Measurements from ENCODE around the gene STARD3. TPM values are rescaled to one million over a fixed set of nuclear protein-coding genes. Genes with fewer than 3 reads are reported as not detected.

Gene STARD3
- total RNA-seq (2016; rRNA removed; fragmentation: Illumina TruSeq; extraction: Trizol) (17.2 and 34.6 TPM in 2 replicates), polyA plus RNA-seq (2011; rRNA removed) (100 and 114 TPM in 2 replicates), polyA minus RNA-seq (2011; rRNA and poly(A)+ RNA removed; ENCODE audit: low replicate concordance) (98.5 and 179 TPM in 2 replicates), Bru-seq, nascent RNA (percentile 60 among the genes with signal in this experiment), BruChase-seq, experiment 1, labeled RNA remaining after a 6-hour chase (percentile 73 among the genes with signal in this experiment), BruChase-seq, experiment 2, labeled RNA remaining after a 2-hour chase (percentile 65 among the genes with signal in this experiment)
- total RNA-seq (2016; cell fraction: cytosol; rRNA removed; fragmentation: Illumina TruSeq; extraction: Trizol; ENCODE audit: low read depth): 10.9 and 18.7 TPM in 2 replicates
- 16.7 and 36.4 TPM in 2 replicates for total RNA-seq (2016; cell fraction: insoluble cytoplasmic fraction; rRNA removed; fragmentation: Illumina TruSeq; extraction: Trizol)
- 28.2 and 28.3 TPM in 2 replicates for total RNA-seq (2016; cell fraction: membrane; rRNA removed; fragmentation: Illumina TruSeq; extraction: Trizol)
- total RNA-seq (2016; cell fraction: nucleus; rRNA removed; fragmentation: Illumina TruSeq; extraction: Trizol): 38.6 and 39.3 TPM in 2 replicates
- 87.6 and 94.1 TPM in 2 replicates for polyA plus RNA-seq (2011; cell fraction: cytosol; rRNA removed)
- 583 and 640 TPM in 2 replicates for polyA plus RNA-seq (2011; cell fraction: nucleus; rRNA removed)
- 57.3 and 69.8 TPM in 2 replicates for polyA plus RNA-seq (2012)
- 16.8 and 21.4 TPM in 2 replicates for polyA plus RNA-seq (2016; cell fraction: cytosol; fragmentation: Illumina TruSeq; extraction: Trizol; ENCODE audit: low read depth)
- 23.0 and 23.7 TPM in 2 replicates for polyA plus RNA-seq (2016; cell fraction: insoluble cytoplasmic fraction; fragmentation: Illumina TruSeq; extraction: Trizol; ENCODE audit: low read depth)
- 28.2 and 28.4 TPM in 2 replicates for polyA plus RNA-seq (2016; cell fraction: membrane; fragmentation: Illumina TruSeq; extraction: Trizol; ENCODE audit: low read depth)
- polyA plus RNA-seq (2016; cell fraction: nucleus; fragmentation: Illumina TruSeq; extraction: Trizol; ENCODE audit: insufficient read depth, low read depth): 96.9 and 102 TPM in 2 replicates
- polyA minus RNA-seq (2011; cell fraction: cytosol; rRNA and poly(A)+ RNA removed): 38.4 and 57.6 TPM in 2 replicates
- 71.6 and 80.1 TPM in 2 replicates for polyA minus RNA-seq (2011; cell fraction: nucleus; rRNA and poly(A)+ RNA removed)
- long read RNA-seq, experiment 1, transcript STARD3-201 (15 exons, 2,132 nt): major isoform, 54 of 97 reads
- long read RNA-seq, experiment 1, partial matches to known transcripts: 12 of 97 reads
- long read RNA-seq, experiment 1, other reads (novel, unspliced or antisense): 30 of 97 reads
- long read RNA-seq, experiment 2, transcript STARD3-201 (15 exons, 2,132 nt): major isoform, 66 of 139 reads
- long read RNA-seq, experiment 2, partial matches to known transcripts: 28 of 139 reads
- long read RNA-seq, experiment 2, other reads (novel, unspliced or antisense): 40 of 139 reads

DNA sequence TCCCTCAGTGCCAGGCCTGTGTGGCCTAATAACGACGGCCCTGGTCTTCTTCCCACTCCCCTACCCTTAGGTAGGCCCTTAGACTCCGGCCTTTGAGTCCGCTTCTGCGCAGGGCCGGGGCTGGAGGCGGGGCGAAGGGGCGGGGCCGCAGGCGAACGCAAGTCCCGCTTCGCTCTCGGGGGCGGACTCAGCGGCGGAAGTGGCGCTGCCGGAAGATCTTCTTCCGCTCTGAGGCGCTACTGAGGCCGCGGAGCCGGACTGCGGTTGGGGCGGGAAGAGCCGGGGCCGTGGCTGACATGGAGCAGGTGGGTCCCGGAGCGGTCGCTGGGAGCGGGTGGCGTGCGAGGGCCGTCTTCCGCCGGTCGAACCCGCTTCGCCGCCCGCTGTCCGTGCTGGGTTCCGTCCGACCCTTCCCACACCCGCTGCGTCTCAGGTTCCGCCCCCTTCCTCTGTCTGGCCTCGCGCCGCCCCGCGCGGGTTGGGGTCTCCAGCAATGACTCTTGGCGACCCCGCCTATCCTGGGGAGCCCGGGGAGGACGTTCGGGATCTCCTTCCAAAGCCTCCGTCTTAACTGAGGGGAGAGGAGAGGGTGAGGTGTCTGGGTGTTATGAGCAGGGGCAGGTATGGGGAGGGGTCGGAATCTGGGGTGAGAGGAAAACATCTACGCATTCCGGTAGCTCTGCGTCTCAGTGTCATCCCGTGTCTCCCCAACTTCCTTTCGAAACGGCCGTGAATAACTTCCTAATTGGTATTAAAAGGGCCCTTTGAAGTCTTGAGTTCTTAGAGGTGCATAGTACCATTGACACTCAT, at the start of gene STARD3:
TSS of gene STARD3 (plus strand) at position 218 of the 810 bp plus-strand sequence. CDS start 16,388 bp downstream, outside the sequence.
- Histone ChIP-seq H3K4me2 (ENCODE audit: low read depth, low read length) (peak within 1 kb of the TSS; percentile 99), H3K4me1 (ENCODE audit: insufficient read depth, low read length) (peaks cover 77% of the 10 kb centered on the region), H3K9ac (ENCODE audit: insufficient read depth, low read depth, low read length) (peak within 1 kb of the TSS; percentile 89), H3K79me2 (ENCODE audit: insufficient read depth, low read length) (peaks cover 42% of the 10 kb centered on the region), H3K27ac (ENCODE audit: extremely low read length, insufficient read depth, low read length) (peak within 1 kb of the TSS; percentile 80), H3K27me3 (ENCODE audit: control insufficient read depth in 1 of 2, insufficient read depth in 2 of 2, low read length in 2 of 2) (peaks cover 3 to 15% of the 10 kb centered on the region in 2 experiments; a peak in 3 of 5 replicates), H3K4me3 (replicated peaks in 1 of 3; ENCODE audit: insufficient read depth in 1 of 3, low read depth in 2 of 3, low read length in 3 of 3) (peak within 1 kb of the TSS; percentile 87 to 94 (median 88)), H2AFZ (ENCODE audit: low read length) (peak within 1 kb of the TSS; percentile 75), H3K9me3 (ENCODE audit: low read length) (no peaks in the 10 kb centered on the region), H4K20me1 (ENCODE audit: insufficient read depth, low read length) (0 out of 2 replicates have a peak, but pooled peaks cover 3% of the 10 kb centered on the region), H3K36me3 (replicated peaks in 1 of 2; ENCODE audit: control insufficient read depth in 1 of 2, insufficient read depth in 2 of 2, low read length in 2 of 2) (no peaks in the 10 kb centered on the region; a peak in 2 of 5 replicates)
- under 1% methylated on average over 61 of the region's 69 CpGs for WGBS (ENCODE audit: low lambda C conversion rate)
- peak; percentile 93 for ATAC-seq
- peak; percentile 83 for DNase-seq (ENCODE audit: low spot score)
- peak; percentile 75 for FAIRE-seq
- intact Hi-C loops (cut with micrococcal nuclease; ENCODE audit: unreplicated experiment) (no loop called here), in situ Hi-C loops (cut with HindIII; ENCODE audit: extremely low pct_ligation_motif_present, low pct_unique_long_range_greater_than_20kb) (no loop called here)
- no TSS peak for BruUV-seq (replicated peaks)
- ChIA-PET POLR2A (interaction anchor here (0.6 to 2.6 kb wide), 12 partner anchors 9 to 114 kb away, joined by 3 to 9 read pairs (median 4); partner anchors contain the start of gene ERBB2), CTCF (ENCODE audit: low intra/inter-chr PET ratio, low total read pairs) (interaction anchor here (1.5 to 5.6 kb wide), 2 partner anchors 14 to 117 kb away, joined by 5 to 70 read pairs; no protein-coding TSS in a partner anchor)
- no peak for TF ChIP-seq KAT2B (IDR thresholded peaks at IDR 0.05; ENCODE audit: borderline replicate concordance, low read depth, low read length)
- no peak for TF ChIP-seq GPN1 (CRISPR knock-in tag; IDR thresholded peaks at IDR 0.05; ENCODE audit: borderline replicate concordance)
- no peak for TF ChIP-seq NFIC (IDR thresholded peaks at IDR 0.05; ENCODE audit: low read length)
- TF ChIP-seq, protein P1, sequence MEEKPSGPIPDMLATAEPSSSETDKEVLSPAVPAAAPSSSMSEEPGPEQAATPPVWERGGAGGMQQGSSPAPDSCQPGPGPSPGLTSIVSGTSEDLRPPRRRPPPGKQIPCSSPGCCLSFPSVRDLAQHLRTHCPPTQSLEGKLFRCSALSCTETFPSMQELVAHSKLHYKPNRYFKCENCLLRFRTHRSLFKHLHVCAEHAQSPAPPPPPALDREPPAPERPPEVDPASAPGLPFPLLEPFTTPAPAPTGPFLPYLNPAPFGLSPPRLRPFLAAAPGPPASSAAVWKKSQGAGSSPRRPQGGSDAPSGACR (CRISPR knock-in tag; IDR thresholded peaks at IDR 0.05): peak; percentile 91
- TF ChIP-seq AKAP8 (CRISPR knock-in tag; IDR thresholded peaks at IDR 0.05): 0 out of 2 replicates have a peak, but pooled peaks have one; percentile 49
- TF ChIP-seq, protein P2, sequence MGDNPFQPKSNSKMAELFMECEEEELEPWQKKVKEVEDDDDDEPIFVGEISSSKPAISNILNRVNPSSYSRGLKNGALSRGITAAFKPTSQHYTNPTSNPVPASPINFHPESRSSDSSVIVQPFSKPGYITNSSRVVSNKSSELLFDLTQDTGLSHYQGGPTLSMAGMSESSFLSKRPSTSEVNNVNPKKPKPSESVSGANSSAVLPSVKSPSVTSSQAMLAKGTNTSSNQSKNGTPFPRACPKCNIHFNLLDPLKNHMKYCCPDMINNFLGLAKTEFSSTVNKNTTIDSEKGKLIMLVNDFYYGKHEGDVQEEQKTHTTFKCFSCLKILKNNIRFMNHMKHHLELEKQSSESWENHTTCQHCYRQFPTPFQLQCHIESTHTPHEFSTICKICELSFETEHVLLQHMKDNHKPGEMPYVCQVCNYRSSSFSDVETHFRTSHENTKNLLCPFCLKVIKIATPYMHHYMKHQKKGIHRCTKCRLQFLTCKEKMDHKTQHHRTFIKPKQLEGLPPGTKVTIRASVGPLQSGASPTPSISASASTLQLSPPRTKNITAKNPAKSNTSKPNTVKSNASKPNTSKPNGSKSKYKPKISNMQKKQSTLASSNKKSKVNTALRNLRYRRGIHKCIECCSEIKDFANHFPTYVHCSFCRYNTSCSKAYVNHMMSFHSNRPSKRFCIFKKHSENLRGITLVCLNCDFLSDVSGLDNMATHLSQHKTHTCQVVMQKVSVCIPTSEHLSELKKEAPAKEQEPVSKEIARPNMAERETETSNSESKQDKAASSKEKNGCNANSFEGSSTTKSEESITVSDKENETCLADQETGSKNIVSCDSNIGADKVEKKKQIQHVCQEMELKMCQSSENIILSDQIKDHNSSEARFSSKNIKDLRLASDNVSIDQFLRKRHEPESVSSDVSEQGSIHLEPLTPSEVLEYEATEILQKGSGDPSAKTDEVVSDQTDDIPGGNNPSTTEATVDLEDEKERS (CRISPR knock-in tag; IDR thresholded peaks at IDR 0.05): no peak
- no peak for TF ChIP-seq MAFG (CRISPR knock-in tag; IDR thresholded peaks at IDR 0.05)
- TF ChIP-seq, protein P3, sequence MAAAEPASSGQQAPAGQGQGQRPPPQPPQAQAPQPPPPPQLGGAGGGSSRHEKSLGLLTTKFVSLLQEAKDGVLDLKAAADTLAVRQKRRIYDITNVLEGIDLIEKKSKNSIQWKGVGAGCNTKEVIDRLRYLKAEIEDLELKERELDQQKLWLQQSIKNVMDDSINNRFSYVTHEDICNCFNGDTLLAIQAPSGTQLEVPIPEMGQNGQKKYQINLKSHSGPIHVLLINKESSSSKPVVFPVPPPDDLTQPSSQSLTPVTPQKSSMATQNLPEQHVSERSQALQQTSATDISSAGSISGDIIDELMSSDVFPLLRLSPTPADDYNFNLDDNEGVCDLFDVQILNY (CRISPR knock-in tag; conservative IDR thresholded peaks at IDR 0.05): 0 out of 2 replicates have a peak, but pooled peaks have one; percentile 21
- TF ChIP-seq BHLHE40 (IDR thresholded peaks at IDR 0.05; ENCODE audit: low read length): no peak
- no peak for TF ChIP-seq AGO1 (IDR thresholded peaks at IDR 0.05; ENCODE audit: low read depth, low read length, poor library complexity, severe bottlenecking)

All from HepG2 (cell line).